CD4-positive, alpha-beta T cell (primary cell): Measurements from ENCODE around the gene RSU1. TPM values are rescaled to one million over a fixed set of nuclear protein-coding genes. Genes with fewer than 3 reads are reported as not detected.

ENCODE experiments used
- ATAC-seq: fragments of 200-7000 bp; cut with Tn5 transposase; one replicate; pipeline ENCODE4 v1.10.0; 2022; ENCODE audit warnings: mild to moderate bottlenecking; ENCODE audit not compliant: poor library complexity
- CTCF ChIA-PET: fragments of 350-600 bp; sonication (Branson Sonifier 250); formaldehyde crosslinking; loops from one replicate; lab custom pipeline; 2021; ENCODE audit warnings: antibody characterized with exemption, inconsistent platforms; lab: Charles Lee
- POLR2A ChIA-PET: fragments of 350-600 bp; sonication (Branson Sonifier 250); formaldehyde crosslinking; loops from one replicate; lab custom pipeline; 2021; ENCODE audit warnings: antibody characterized with exemption, inconsistent platforms; lab: Charles Lee
- DNase-seq, 14 experiments: peaks; one replicate each; pipeline ENCODE4 v3.0.0-alpha.2; 2013 to 2020; ENCODE audit warnings: mixed read lengths in 2 of 14
- H3K27ac ChIP-seq, 2 donors: one replicate each; pipeline versions ENCODE4 v1.5.1 to v1.7.0; 2013; ENCODE audit warnings: low read length in 2 of 2, low read depth in 1 of 2, mild to moderate bottlenecking in 1 of 2
- H3K27me3 ChIP-seq, 2 experiments: 1 replicate in 1 of 2; 2 replicates in 1 of 2; pipeline versions ENCODE4 v1.6.1 to v1.7.0; 2013; ENCODE audit warnings: low read length in 2 of 2, control low read depth in 1 of 2, mild to moderate bottlenecking in 1 of 2, moderate library complexity in 1 of 2; ENCODE audit not compliant: insufficient read depth in 2 of 2, control insufficient read depth in 1 of 2
- H3K36me3 ChIP-seq: one replicate; pipeline ENCODE4 v1.6.1; 2013; ENCODE audit warnings: low read length, control low read depth; ENCODE audit not compliant: insufficient read depth
- H3K4me1 ChIP-seq: one replicate; pipeline ENCODE4 v1.6.1; 2013; ENCODE audit warnings: low read length, control low read depth; ENCODE audit not compliant: insufficient read depth
- H3K4me3 ChIP-seq: one replicate; pipeline ENCODE4 v1.5.1; 2013; ENCODE audit warnings: mild to moderate bottlenecking, low read length, moderate library complexity
- H3K9me3 ChIP-seq, 2 experiments: 1 replicate in 1 of 2; 2 replicates in 1 of 2; pipeline versions ENCODE4 v1.6.1 to v1.7.0; 2013; ENCODE audit warnings: low read length in 2 of 2, mild to moderate bottlenecking in 2 of 2, control low read depth in 1 of 2, moderate library complexity in 1 of 2; ENCODE audit not compliant: control insufficient read depth in 1 of 2, insufficient read depth in 1 of 2
- H3K27ac Mint-ChIP-seq: one replicate; pipeline ENCODE4 v1.8.0; 2020; ENCODE audit warnings: mixed read lengths
- H3K27me3 Mint-ChIP-seq: one replicate; pipeline ENCODE4 v1.8.0; 2021; ENCODE audit warnings: mixed read lengths
- H3K36me3 Mint-ChIP-seq: one replicate; pipeline ENCODE4 v1.8.0; 2021; ENCODE audit warnings: low read depth, mixed read lengths
- H3K4me1 Mint-ChIP-seq: one replicate; pipeline ENCODE4 v1.8.0; 2021; ENCODE audit warnings: low read depth, mixed read lengths
- H3K4me3 Mint-ChIP-seq: one replicate; pipeline ENCODE4 v1.8.0; 2020; ENCODE audit warnings: mild to moderate bottlenecking, mixed read lengths
- H3K9me3 Mint-ChIP-seq: one replicate; pipeline ENCODE4 v1.8.0; 2020; ENCODE audit warnings: mixed read lengths
- CTCF ChIP-seq: fragments of 200-600 bp; IDR thresholded peaks from one replicate; pipeline ENCODE4 v1.8.0; 2022; ENCODE audit warnings: antibody characterized with exemption, mild to moderate bottlenecking
- intact Hi-C, 2 experiments: fragments of 100-400 bp; cut with DNase I in 1 of 2; cut with micrococcal nuclease in 1 of 2; formaldehyde crosslinking; loops; one replicate each; pipeline versions ENCODE4 v1.15.1 to v1.9.0; 2023 to 2025; cut with DNase I, micrococcal nuclease
- total RNA-seq, 174 experiments: library from RNA in 2 of 174; stranded (reverse) in 2 of 174; gene quantifications; one replicate each; pipeline ENCODE4 v1.2.3 and lab custom pipeline; 2021 to 2026

RSU1 gene
- total RNA-seq, 2 experiments from 2014 or later: 26.2 to 28.8 TPM

GRCh38 chr10:16765509-16766375 lies 51.5 kb downstream of the RSU1 start:
- Histone ChIP-seq H3K27ac (no peak overlapping the region), H3K4me1 (no peaks in the 10 kb centered on the region), H3K27me3 (no peaks in the 10 kb centered on the region), H3K4me3 (no peak overlapping the region), H3K36me3 (peaks cover 19% of the 10 kb centered on the region), H3K9me3 (no peaks in the 10 kb centered on the region)
- ChIA-PET POLR2A (no interaction called here), CTCF (interaction anchor here (1.2 kb wide), 1 partner anchor 12 kb away, joined by 3 read pairs; no protein-coding TSS in a partner anchor)
- ATAC-seq (no peak), DNase-seq (no peak)
- Mint-ChIP-seq H3K27me3 (no peaks in the 10 kb centered on the region), H3K36me3 (peaks cover 39% of the 10 kb centered on the region), H3K4me3 (no peak overlapping the region), H3K4me1 (peaks cover 5% of the 10 kb centered on the region), H3K9me3 (no peaks in the 10 kb centered on the region), H3K27ac (no peak overlapping the region)
- TF ChIP-seq CTCF: no peak
- intact Hi-C loops: no loop called here

GRCh38 chr10:16761300-16761699 lies 55.9 kb downstream of the RSU1 start:
- Mint-ChIP-seq H3K27me3 (no peaks in the 10 kb centered on the region), H3K27ac (no peak overlapping the region), H3K4me3 (no peak overlapping the region), H3K4me1 (peaks cover 4% of the 10 kb centered on the region), H3K9me3 (no peaks in the 10 kb centered on the region), H3K36me3 (peaks cover 69% of the 10 kb centered on the region)
- ChIA-PET POLR2A (no interaction called here), CTCF (no interaction called here)
- Histone ChIP-seq H3K4me1 (no peaks in the 10 kb centered on the region), H3K9me3 (no peaks in the 10 kb centered on the region), H3K4me3 (no peak overlapping the region), H3K27me3 (no peaks in the 10 kb centered on the region), H3K27ac (no peak overlapping the region), H3K36me3 (peaks cover 25% of the 10 kb centered on the region)
- intact Hi-C loops: no loop called here
- no peak for ATAC-seq
- TF ChIP-seq CTCF: no peak
- DNase-seq: no peak

GRCh38 chr10:16756561-16757221 lies 60.5 kb downstream of the RSU1 start:
- peaks cover 23% of the 10 kb centered on the region for H3K36me3 ChIP-seq
- H3K27ac ChIP-seq: no peak overlapping the region
- H3K9me3 Mint-ChIP-seq: no peaks in the 10 kb centered on the region
- intact Hi-C loops: no loop called here
- H3K4me1 ChIP-seq: no peaks in the 10 kb centered on the region
- H3K27me3 Mint-ChIP-seq: no peaks in the 10 kb centered on the region
- ChIA-PET CTCF (interaction anchor here (1.4 kb wide), 1 partner anchor 14 kb away, joined by 4 read pairs; no protein-coding TSS in a partner anchor), POLR2A (no interaction called here)
- DNase-seq (no peak), ATAC-seq (no peak)
- no peaks in the 10 kb centered on the region for H3K27me3 ChIP-seq
- H3K4me1 Mint-ChIP-seq: no peaks in the 10 kb centered on the region
- no peak overlapping the region for H3K4me3 Mint-ChIP-seq
- H3K36me3 Mint-ChIP-seq: peaks cover 82% of the 10 kb centered on the region
- no peaks in the 10 kb centered on the region for H3K9me3 ChIP-seq
- no peak overlapping the region for H3K4me3 ChIP-seq
- TF ChIP-seq CTCF: no peak
- no peak overlapping the region for H3K27ac Mint-ChIP-seq
